ENCODE data around the gene SLCO4A1.
"Not testable (repeated sequence)": the region's sequence is repeated elsewhere in the genome, so short reads cannot be mapped to it uniquely, and the experiment has no call there.

SLCO4A1 gene

GRCh38 chr20:62622178-62622876, 20.0 kb upstream of the SLCO4A1 start:
- in situ Hi-C loops (cut with MboI; ENCODE audit: low sequenced_read_pairs), result no loop called here

- in situ Hi-C loops (cut with MboI; ENCODE audit: low sequenced_read_pairs), result no loop called here
These were observed 19.3 kb upstream of the SLCO4A1 start for GRCh38 chr20:62622877-62623487.

- in situ Hi-C loops (cut with MboI; ENCODE audit: low sequenced_read_pairs), result no loop called here
These were observed 18.6 kb upstream of the SLCO4A1 start for GRCh38 chr20:62623488-62624324.

GRCh38 chr20:62624325-62624690, 18.0 kb upstream of the SLCO4A1 start:
- in situ Hi-C loops (cut with MboI; ENCODE audit: low sequenced_read_pairs), result no loop called here

GRCh38 chr20:62624719-62625453, 17.4 kb upstream of the SLCO4A1 start:
- in situ Hi-C loops (cut with MboI; ENCODE audit: low sequenced_read_pairs), result no loop called here

- in situ Hi-C loops (cut with MboI; ENCODE audit: low sequenced_read_pairs), result no loop called here
These were observed 16.8 kb upstream of the SLCO4A1 start for GRCh38 chr20:62625516-62625915.

GRCh38 chr20:62625921-62626547, 16.3 kb upstream of the SLCO4A1 start:
- in situ Hi-C loops (cut with MboI; ENCODE audit: low sequenced_read_pairs), result no loop called here

- in situ Hi-C loops (cut with MboI; ENCODE audit: low sequenced_read_pairs), result not testable (repeated sequence)
These were observed 14.9 kb upstream of the SLCO4A1 start for GRCh38 chr20:62627425-62627824.

- in situ Hi-C loops (cut with MboI; ENCODE audit: low sequenced_read_pairs), result no loop called here
These were observed 14.2 kb upstream of the SLCO4A1 start for GRCh38 chr20:62627901-62628612.

GRCh38 chr20:62628691-62629090, 13.6 kb upstream of the SLCO4A1 start:
- in situ Hi-C loops (cut with MboI; ENCODE audit: low sequenced_read_pairs), result no loop called here

GRCh38 chr20:62629864-62630470, 12.3 kb upstream of the SLCO4A1 start:
- in situ Hi-C loops (cut with MboI; ENCODE audit: low sequenced_read_pairs), result no loop called here

GRCh38 chr20:62631336-62632308, 10.7 kb upstream of the SLCO4A1 start:
- in situ Hi-C loops (cut with MboI; ENCODE audit: low sequenced_read_pairs), result no loop called here

- in situ Hi-C loops (cut with MboI; ENCODE audit: low sequenced_read_pairs), result no loop called here
These were observed 9.7 kb upstream of the SLCO4A1 start for GRCh38 chr20:62632575-62633090.

- in situ Hi-C loops (cut with MboI; ENCODE audit: low sequenced_read_pairs), result no loop called here
These were observed 8.5 kb upstream of the SLCO4A1 start for GRCh38 chr20:62633598-62634329.

GRCh38 chr20:62634330-62634967, 7.9 kb upstream of the SLCO4A1 start:
- in situ Hi-C loops (cut with MboI; ENCODE audit: low sequenced_read_pairs), result no loop called here

GRCh38 chr20:62635232-62635631, 7.1 kb upstream of the SLCO4A1 start:
- in situ Hi-C loops (cut with MboI; ENCODE audit: low sequenced_read_pairs), result no loop called here

- in situ Hi-C loops (cut with MboI; ENCODE audit: low sequenced_read_pairs), result no loop called here
These were observed 6.5 kb upstream of the SLCO4A1 start for GRCh38 chr20:62635852-62636251.

All from hTERT RPE-1 (cell line).